HG03025 (cell line): ENCODE measurements around the gene NPDC1.
"Not testable (repeated sequence)": the region's sequence is repeated elsewhere in the genome, so short reads cannot be mapped to it uniquely, and the experiment has no call there.

Experiments
- ATAC-seq: cut with Tn5 transposase; IDR thresholded peaks from one replicate; pipeline ENCODE4 v1.9.1; 2021; ENCODE audit warnings: mild to moderate bottlenecking, moderate library complexity; ENCODE audit not compliant: unreplicated experiment, low FRiP score

Gene NPDC1

GRCh38 chr9:137014776-137015539 lies 31.0 kb downstream of the NPDC1 start:
- no peak for ATAC-seq

- no peak for ATAC-seq
Observed at GRCh38 chr9:137014166-137014565, 31.8 kb downstream of the NPDC1 start.

GRCh38 chr9:137013571-137013940 lies 32.4 kb downstream of the NPDC1 start:
- no peak for ATAC-seq

GRCh38 chr9:137012694-137013570 lies 33.0 kb downstream of the NPDC1 start:
- ATAC-seq = no peak

GRCh38 chr9:137011907-137012675 lies 33.9 kb downstream of the NPDC1 start:
- ATAC-seq = no peak

GRCh38 chr9:137011156-137011555 lies 34.8 kb downstream of the NPDC1 start:
- ATAC-seq = no peak

- ATAC-seq = no peak
Observed at GRCh38 chr9:137009938-137010732, 35.8 kb downstream of the NPDC1 start.

- ATAC-seq = no peak
Observed at GRCh38 chr9:137009217-137009616, 36.8 kb downstream of the NPDC1 start.

- no peak for ATAC-seq
Observed at GRCh38 chr9:137008312-137008711, 37.7 kb downstream of the NPDC1 start.

- no peak for ATAC-seq
Observed at GRCh38 chr9:137007816-137008270, 38.1 kb downstream of the NPDC1 start.

- ATAC-seq = no peak
Observed at GRCh38 chr9:137007108-137007815, 38.7 kb downstream of the NPDC1 start.

- ATAC-seq = no peak
Observed at GRCh38 chr9:137006116-137007003, 39.6 kb downstream of the NPDC1 start.

GRCh38 chr9:137004285-137004684 lies 41.7 kb downstream of the NPDC1 start:
- not testable (repeated sequence) for ATAC-seq

GRCh38 chr9:137002646-137003041 lies 43.3 kb downstream of the NPDC1 start:
- ATAC-seq = no peak

- no peak for ATAC-seq
Observed at GRCh38 chr9:137001857-137002645, 43.9 kb downstream of the NPDC1 start.

GRCh38 chr9:137000177-137000930 lies 45.6 kb downstream of the NPDC1 start:
- ATAC-seq = peak; percentile 61

- no peak for ATAC-seq
Observed at GRCh38 chr9:136997830-136998234, 48.1 kb downstream of the NPDC1 start.
